ENCODE data around the gene ADCY2.

Gene ADCY2

DNA sequence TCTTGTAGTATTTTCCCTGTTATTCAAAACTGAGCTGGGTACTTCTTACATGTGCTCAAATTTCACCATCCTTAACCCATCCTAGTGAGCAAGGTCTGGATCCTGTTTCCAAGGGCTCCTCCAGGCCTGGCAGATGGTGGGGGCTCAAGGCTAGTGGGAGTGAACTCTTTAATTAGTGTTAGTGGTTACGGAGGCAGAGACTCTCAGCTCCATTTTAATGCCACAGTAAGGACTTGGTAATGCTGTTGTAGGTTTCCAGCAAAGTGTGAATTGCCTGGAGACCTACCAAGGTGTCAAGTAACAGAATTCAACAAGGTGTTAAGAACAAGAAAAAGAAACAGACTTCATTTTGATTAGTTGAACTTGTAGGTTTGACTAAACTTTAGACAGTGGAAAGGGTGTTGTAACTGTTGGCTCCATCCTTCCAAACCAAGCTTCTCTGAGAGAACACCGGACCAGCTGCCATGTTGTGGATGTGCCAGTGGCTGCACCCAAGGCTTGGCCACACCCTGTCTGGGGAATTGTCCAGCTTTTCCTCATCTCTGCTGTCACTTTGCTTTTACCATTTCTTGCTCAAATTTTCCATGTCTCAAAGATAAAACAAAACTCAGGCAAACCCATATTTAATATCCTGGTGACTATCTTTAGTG lies 98.7 kb downstream of the ADCY2 start:
- TF ChIP-seq, protein P1, sequence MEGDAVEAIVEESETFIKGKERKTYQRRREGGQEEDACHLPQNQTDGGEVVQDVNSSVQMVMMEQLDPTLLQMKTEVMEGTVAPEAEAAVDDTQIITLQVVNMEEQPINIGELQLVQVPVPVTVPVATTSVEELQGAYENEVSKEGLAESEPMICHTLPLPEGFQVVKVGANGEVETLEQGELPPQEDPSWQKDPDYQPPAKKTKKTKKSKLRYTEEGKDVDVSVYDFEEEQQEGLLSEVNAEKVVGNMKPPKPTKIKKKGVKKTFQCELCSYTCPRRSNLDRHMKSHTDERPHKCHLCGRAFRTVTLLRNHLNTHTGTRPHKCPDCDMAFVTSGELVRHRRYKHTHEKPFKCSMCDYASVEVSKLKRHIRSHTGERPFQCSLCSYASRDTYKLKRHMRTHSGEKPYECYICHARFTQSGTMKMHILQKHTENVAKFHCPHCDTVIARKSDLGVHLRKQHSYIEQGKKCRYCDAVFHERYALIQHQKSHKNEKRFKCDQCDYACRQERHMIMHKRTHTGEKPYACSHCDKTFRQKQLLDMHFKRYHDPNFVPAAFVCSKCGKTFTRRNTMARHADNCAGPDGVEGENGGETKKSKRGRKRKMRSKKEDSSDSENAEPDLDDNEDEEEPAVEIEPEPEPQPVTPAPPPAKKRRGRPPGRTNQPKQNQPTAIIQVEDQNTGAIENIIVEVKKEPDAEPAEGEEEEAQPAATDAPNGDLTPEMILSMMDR (conservative IDR thresholded peaks at IDR 0.05; ENCODE audit: low read length), result no peak
- H3K4me3 ChIP-seq (ENCODE audit: low read length), result no peak overlapping the region
- DNase-seq (ENCODE audit: low read depth), result no peak

DNA sequence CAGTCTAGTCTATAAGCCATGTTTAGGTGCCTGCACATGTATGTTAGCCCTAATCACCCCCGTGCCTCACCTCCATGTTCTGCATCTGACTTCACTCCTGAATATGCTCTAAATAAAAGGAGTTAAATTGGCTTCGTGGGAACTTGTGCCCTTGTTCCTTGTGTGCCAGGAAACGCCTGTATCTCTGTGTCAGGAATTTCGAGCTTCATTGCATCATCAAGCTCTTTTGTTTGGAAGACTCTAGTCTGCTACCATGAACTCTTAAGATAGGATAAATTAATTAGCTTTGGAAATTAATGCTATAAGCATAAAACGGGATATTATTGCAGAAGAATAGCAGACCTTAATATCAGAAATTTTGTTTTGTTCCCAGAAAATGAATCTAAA lies 99.2 kb downstream of the ADCY2 start:
- no peak for DNase-seq (ENCODE audit: low read depth)
- TF ChIP-seq, protein P1 (conservative IDR thresholded peaks at IDR 0.05; ENCODE audit: low read length), result no peak

GRCh38 chr5:7500256-7500655 lies 104.3 kb downstream of the ADCY2 start:
- TF ChIP-seq, protein P1 (conservative IDR thresholded peaks at IDR 0.05; ENCODE audit: low read length), result no peak
- DNase-seq (ENCODE audit: low read depth), result no peak
- H3K4me3 ChIP-seq (ENCODE audit: low read length), result no peak overlapping the region

More for the DNA sequence above, 99.2 kb downstream of the ADCY2 start:
- no peak overlapping the region for H3K4me3 ChIP-seq (ENCODE audit: low read length)

DNA sequence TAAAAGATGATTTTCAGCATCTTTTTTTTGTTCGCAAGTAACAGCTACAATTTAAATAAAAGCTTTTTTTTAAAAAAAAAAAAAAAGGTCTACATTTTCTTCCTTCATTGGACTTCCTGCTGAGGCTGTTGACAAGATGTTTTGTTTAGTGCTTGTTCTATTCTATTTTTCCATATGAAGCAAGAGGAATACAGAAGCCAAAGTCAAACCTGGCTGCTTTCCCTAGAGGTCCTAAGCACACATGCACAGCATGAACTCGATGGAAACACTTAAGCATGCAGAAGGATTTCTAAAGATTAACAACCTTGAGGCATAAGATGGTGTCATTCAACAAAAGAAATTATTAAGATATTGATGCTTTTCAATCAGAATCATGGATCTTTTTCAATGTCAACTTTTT lies 105.1 kb downstream of the ADCY2 start:
- TF ChIP-seq, protein P1 (conservative IDR thresholded peaks at IDR 0.05; ENCODE audit: low read length), result no peak
- no peak for DNase-seq (ENCODE audit: low read depth)

DNA sequence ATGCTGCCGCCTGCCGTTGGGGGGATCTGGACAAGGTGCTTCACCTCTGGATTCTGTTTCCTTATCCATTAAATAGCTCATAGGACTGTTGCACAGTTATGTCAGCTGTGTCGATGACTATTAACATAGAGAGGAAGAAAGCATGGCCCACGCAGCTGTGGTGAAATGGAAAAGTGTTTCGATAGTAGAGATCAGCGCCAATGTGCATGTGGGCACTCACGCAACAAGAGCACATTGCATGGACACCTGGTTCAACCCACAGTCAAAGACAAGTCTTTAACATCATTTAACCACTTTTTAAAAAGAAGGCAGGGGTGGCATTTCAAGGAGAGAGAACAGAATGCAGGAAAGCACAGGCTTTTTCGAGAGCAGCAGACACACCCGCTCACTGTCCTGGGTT lies 107.6 kb downstream of the ADCY2 start:
- DNase-seq (ENCODE audit: low read depth), result no peak
- TF ChIP-seq, protein P1 (conservative IDR thresholded peaks at IDR 0.05; ENCODE audit: low read length), result no peak
- no peak overlapping the region for H3K4me3 ChIP-seq (ENCODE audit: low read length)

More for the DNA sequence above, 105.1 kb downstream of the ADCY2 start:
- no peak overlapping the region for H3K4me3 ChIP-seq (ENCODE audit: low read length)

GRCh38 chr5:7515284-7515914 lies 119.5 kb downstream of the ADCY2 start:
- no peak for DNase-seq (ENCODE audit: low read depth)
- no peak overlapping the region for H3K4me3 ChIP-seq (ENCODE audit: low read length)
- TF ChIP-seq, protein P1 (conservative IDR thresholded peaks at IDR 0.05; ENCODE audit: low read length), result no peak

GRCh38 chr5:7516253-7516652 lies 120.3 kb downstream of the ADCY2 start:
- no peak overlapping the region for H3K4me3 ChIP-seq (ENCODE audit: low read length)
- TF ChIP-seq, protein P1 (conservative IDR thresholded peaks at IDR 0.05; ENCODE audit: low read length), result no peak
- no peak for DNase-seq (ENCODE audit: low read depth)
